Neural cell (in vitro differentiated cells): ENCODE measurements around the gene CFAP221. TPM values are rescaled to one million over a fixed set of nuclear protein-coding genes. Genes with fewer than 3 reads are reported as not detected.

ENCODE experiments used
- H2AFZ ChIP-seq: fragments of 200-600, 300-800 bp; sonication (generic), shearing (Covaris generic); 2 replicates; pipeline ENCODE4 v1.6.0; 2014; ENCODE audit warnings: low read depth, mild to moderate bottlenecking, antibody characterized with exemption, low read length, moderate library complexity
- H3F3A ChIP-seq: fragments of 200-600 bp; shearing (Covaris generic); 2 replicates; pipeline ENCODE4 v1.6.1; 2016; ENCODE audit warnings: mild to moderate bottlenecking, moderate library complexity, mixed read lengths, antibody characterized with exemption, low read length; ENCODE audit not compliant: insufficient read depth, poor library complexity, severe bottlenecking
- H3K27ac ChIP-seq: fragments of 200-600, 300-800 bp; sonication (generic), shearing (Covaris generic); 2 replicates; pipeline ENCODE4 v1.5.1; 2014; ENCODE audit warnings: mild to moderate bottlenecking, low read length, moderate library complexity
- H3K27me3 ChIP-seq: fragments of 300-800, 200-600 bp; sonication (generic), shearing (Covaris generic); 2 replicates; pipeline ENCODE4 v1.6.0; 2014; ENCODE audit warnings: mild to moderate bottlenecking, low read depth, low read length, moderate library complexity; ENCODE audit not compliant: insufficient read depth
- H3K36me3 ChIP-seq: fragments of 300-800, 200-600 bp; sonication (generic), shearing (Covaris generic); 2 replicates; pipeline ENCODE4 v1.5.1; 2014; ENCODE audit warnings: mild to moderate bottlenecking, antibody characterized with exemption, low read length, moderate library complexity; ENCODE audit not compliant: insufficient read depth
- H3K4me2 ChIP-seq: fragments of 300-800, 200-600 bp; sonication (generic), shearing (Covaris generic); 2 replicates; pipeline ENCODE4 v1.6.0; 2014; ENCODE audit warnings: mild to moderate bottlenecking, low read length
- H3K4me3 ChIP-seq: fragments of 300-800, 200-600 bp; sonication (generic), shearing (Covaris generic); 2 replicates; pipeline ENCODE4 v1.5.1; 2014; ENCODE audit warnings: mild to moderate bottlenecking, low read length, moderate library complexity
- H3K79me2 ChIP-seq: fragments of 200-600 bp; shearing (Covaris generic); replicated peaks from 2 replicates; pipeline ENCODE4 v1.6.0; 2014; ENCODE audit warnings: mild to moderate bottlenecking, low read length, moderate library complexity; ENCODE audit not compliant: insufficient read depth
- H3K9ac ChIP-seq: fragments of 300-800, 200-600 bp; sonication (generic), shearing (Covaris generic); 2 replicates; pipeline ENCODE4 v1.6.1; 2016; ENCODE audit warnings: mild to moderate bottlenecking, low read length, mixed read lengths
- H3K9me2 ChIP-seq: fragments of 200-600 bp; shearing (Covaris generic); 2 replicates; pipeline ENCODE4 v1.6.1; 2016; ENCODE audit warnings: mild to moderate bottlenecking, low read length, mixed read lengths; ENCODE audit not compliant: insufficient read depth
- H3K9me3 ChIP-seq: fragments of 200-600, 300-800 bp; sonication (generic), shearing (Covaris generic); 2 replicates; pipeline ENCODE4 v1.6.1; 2016; ENCODE audit warnings: mild to moderate bottlenecking, mixed run types, low read length, moderate library complexity, mixed read lengths
- H4K20me1 ChIP-seq: fragments of 200-600 bp; shearing (Covaris generic); 2 replicates; pipeline ENCODE4 v1.6.1; 2016; ENCODE audit warnings: mild to moderate bottlenecking, mixed run types; ENCODE audit not compliant: insufficient read depth
- EP300 ChIP-seq: fragments of 450-650 bp; conservative IDR thresholded peaks from 2 replicates; pipeline ENCODE4 v1.6.1; 2014; ENCODE audit warnings: antibody characterized with exemption, mild to moderate bottlenecking, moderate library complexity; ENCODE audit not compliant: poor library complexity, severe bottlenecking
- EZH2 ChIP-seq: fragments of 200-600, 300-800 bp; shearing (Covaris generic), sonication (generic); IDR thresholded peaks from 2 replicates; pipeline ENCODE4 v1.6.1; 2014; ENCODE audit warnings: antibody characterized with exemption, low read length, borderline replicate concordance, mild to moderate bottlenecking; ENCODE audit not compliant: insufficient read depth, poor library complexity, severe bottlenecking
- MXI1 ChIP-seq: fragments of 450-650 bp; conservative IDR thresholded peaks from 2 replicates; pipeline ENCODE4 v1.6.1; 2014; ENCODE audit warnings: antibody characterized with exemption, mild to moderate bottlenecking; ENCODE audit not compliant: poor library complexity, severe bottlenecking
- POLR2AphosphoS5 ChIP-seq: IDR thresholded peaks from 2 replicates; pipeline ENCODE4 v1.6.1; 2012
- RAD21 ChIP-seq: fragments of 450-650 bp; conservative IDR thresholded peaks from 2 replicates; pipeline ENCODE4 v1.6.1; 2014; ENCODE audit warnings: antibody characterized with exemption, mild to moderate bottlenecking, moderate library complexity
- SMC3 ChIP-seq: fragments of 450-650 bp; conservative IDR thresholded peaks from 2 replicates; pipeline ENCODE4 v1.6.1; 2014; ENCODE audit warnings: antibody characterized with exemption, mild to moderate bottlenecking, moderate library complexity; ENCODE audit not compliant: poor library complexity
- TAF1 ChIP-seq: IDR thresholded peaks from 2 replicates; pipeline ENCODE4 v1.6.1; 2012; ENCODE audit warnings: low read depth
- polyA plus RNA-seq: library from polyadenylated mRNA; depleted of rRNA; stranded (reverse); fragments of >200 nt; gene quantifications from 2 replicates; pipeline ENCODE4 v1.2.3, GENCODE V29; 2014
- TF ChIP-seq, protein P1 (sequence below): fragments of 450-650 bp; IDR thresholded peaks from 2 replicates; pipeline ENCODE4 v1.5.1; 2014; ENCODE audit warnings: antibody characterized with exemption, mild to moderate bottlenecking, moderate library complexity; ENCODE audit not compliant: poor library complexity, severe bottlenecking
- TF ChIP-seq, protein P2 (sequence below): IDR thresholded peaks from 2 replicates; pipeline ENCODE4 v1.6.1; 2012; ENCODE audit warnings: borderline replicate concordance

The CFAP221 gene
- polyA plus RNA-seq, 1 donor from 2014 or later: 7.0 TPM

DNA sequence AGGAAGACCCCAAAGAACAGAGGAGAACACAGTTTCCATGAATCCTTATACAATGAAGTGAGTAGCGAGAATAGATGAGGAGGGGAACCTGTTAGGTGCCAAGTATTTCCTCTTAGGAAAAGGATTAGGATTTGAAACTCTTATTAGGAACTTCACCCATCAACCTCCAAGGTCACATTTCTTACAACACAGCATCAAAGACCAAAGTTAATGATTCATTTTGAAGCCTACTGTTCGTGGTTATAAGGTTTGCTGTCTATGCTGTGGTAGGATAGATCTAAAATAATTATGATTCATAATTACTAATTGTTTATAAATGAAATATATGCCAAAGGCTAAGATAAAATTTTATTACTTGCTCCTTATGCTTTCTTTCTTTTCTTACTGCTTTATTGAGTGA lies 6.1 kb downstream of the CFAP221 start:
- Histone ChIP-seq H3K9me3 (no peaks in the 10 kb centered on the region), H3K9me2 (no peaks in the 10 kb centered on the region), H3K36me3 (no peaks in the 10 kb centered on the region), H3K4me2 (no peak overlapping the region), H3F3A (no peaks in the 10 kb centered on the region), H3K27me3 (no peaks in the 10 kb centered on the region), H3K4me3 (no peak overlapping the region), H4K20me1 (no peaks in the 10 kb centered on the region), H2AFZ (no peak overlapping the region), H3K27ac (no peak overlapping the region), H3K9ac (no peak overlapping the region), H3K79me2 (no peaks in the 10 kb centered on the region)
- no peak for TF ChIP-seq TAF1
- no peak for TF ChIP-seq SMC3
- TF ChIP-seq, protein P1, sequence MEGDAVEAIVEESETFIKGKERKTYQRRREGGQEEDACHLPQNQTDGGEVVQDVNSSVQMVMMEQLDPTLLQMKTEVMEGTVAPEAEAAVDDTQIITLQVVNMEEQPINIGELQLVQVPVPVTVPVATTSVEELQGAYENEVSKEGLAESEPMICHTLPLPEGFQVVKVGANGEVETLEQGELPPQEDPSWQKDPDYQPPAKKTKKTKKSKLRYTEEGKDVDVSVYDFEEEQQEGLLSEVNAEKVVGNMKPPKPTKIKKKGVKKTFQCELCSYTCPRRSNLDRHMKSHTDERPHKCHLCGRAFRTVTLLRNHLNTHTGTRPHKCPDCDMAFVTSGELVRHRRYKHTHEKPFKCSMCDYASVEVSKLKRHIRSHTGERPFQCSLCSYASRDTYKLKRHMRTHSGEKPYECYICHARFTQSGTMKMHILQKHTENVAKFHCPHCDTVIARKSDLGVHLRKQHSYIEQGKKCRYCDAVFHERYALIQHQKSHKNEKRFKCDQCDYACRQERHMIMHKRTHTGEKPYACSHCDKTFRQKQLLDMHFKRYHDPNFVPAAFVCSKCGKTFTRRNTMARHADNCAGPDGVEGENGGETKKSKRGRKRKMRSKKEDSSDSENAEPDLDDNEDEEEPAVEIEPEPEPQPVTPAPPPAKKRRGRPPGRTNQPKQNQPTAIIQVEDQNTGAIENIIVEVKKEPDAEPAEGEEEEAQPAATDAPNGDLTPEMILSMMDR: no peak
- no peak for TF ChIP-seq MXI1
- no peak for TF ChIP-seq POLR2AphosphoS5

DNA sequence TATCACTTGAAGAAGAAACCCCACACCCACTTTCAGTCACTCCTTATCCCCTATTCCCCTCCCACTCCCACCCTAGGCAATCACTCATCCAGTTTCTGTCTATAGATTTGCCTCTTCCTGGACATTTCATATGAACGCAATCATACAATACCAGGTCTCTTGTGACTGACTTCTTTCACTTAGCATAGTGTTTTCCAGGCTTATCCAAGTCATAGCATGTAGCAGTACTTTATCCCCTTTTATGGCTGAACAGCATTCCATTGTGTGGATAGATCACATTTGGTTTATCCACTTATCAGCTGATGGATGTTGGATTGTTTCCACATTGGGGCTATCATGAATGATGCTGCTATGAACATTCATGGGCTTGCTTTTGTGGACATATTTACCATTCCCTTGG lies 6.6 kb downstream of the CFAP221 start:
- H3K79me2 ChIP-seq: no peaks in the 10 kb centered on the region
- H3K9me3 ChIP-seq: no peaks in the 10 kb centered on the region
- H3K27me3 ChIP-seq: no peaks in the 10 kb centered on the region
- no peak overlapping the region for H3K27ac ChIP-seq
- no peak overlapping the region for H2AFZ ChIP-seq
- no peak for TF ChIP-seq TAF1
- no peak for TF ChIP-seq EZH2
- TF ChIP-seq SMC3: no peak
- TF ChIP-seq, protein P1: no peak
- no peak for TF ChIP-seq EP300
- no peak for TF ChIP-seq MXI1
- no peak for TF ChIP-seq POLR2AphosphoS5
- TF ChIP-seq RAD21: no peak
- TF ChIP-seq, protein P2, sequence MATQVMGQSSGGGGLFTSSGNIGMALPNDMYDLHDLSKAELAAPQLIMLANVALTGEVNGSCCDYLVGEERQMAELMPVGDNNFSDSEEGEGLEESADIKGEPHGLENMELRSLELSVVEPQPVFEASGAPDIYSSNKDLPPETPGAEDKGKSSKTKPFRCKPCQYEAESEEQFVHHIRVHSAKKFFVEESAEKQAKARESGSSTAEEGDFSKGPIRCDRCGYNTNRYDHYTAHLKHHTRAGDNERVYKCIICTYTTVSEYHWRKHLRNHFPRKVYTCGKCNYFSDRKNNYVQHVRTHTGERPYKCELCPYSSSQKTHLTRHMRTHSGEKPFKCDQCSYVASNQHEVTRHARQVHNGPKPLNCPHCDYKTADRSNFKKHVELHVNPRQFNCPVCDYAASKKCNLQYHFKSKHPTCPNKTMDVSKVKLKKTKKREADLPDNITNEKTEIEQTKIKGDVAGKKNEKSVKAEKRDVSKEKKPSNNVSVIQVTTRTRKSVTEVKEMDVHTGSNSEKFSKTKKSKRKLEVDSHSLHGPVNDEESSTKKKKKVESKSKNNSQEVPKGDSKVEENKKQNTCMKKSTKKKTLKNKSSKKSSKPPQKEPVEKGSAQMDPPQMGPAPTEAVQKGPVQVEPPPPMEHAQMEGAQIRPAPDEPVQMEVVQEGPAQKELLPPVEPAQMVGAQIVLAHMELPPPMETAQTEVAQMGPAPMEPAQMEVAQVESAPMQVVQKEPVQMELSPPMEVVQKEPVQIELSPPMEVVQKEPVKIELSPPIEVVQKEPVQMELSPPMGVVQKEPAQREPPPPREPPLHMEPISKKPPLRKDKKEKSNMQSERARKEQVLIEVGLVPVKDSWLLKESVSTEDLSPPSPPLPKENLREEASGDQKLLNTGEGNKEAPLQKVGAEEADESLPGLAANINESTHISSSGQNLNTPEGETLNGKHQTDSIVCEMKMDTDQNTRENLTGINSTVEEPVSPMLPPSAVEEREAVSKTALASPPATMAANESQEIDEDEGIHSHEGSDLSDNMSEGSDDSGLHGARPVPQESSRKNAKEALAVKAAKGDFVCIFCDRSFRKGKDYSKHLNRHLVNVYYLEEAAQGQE: no peak
- no peaks in the 10 kb centered on the region for H3K9me2 ChIP-seq
- H3K9ac ChIP-seq: no peak overlapping the region
- H4K20me1 ChIP-seq: no peaks in the 10 kb centered on the region
- H3K4me3 ChIP-seq: no peak overlapping the region
- no peak overlapping the region for H3K4me2 ChIP-seq
- no peaks in the 10 kb centered on the region for H3K36me3 ChIP-seq
- no peaks in the 10 kb centered on the region for H3F3A ChIP-seq
